Measurements from ENCODE around the gene GAD2. TPM values are rescaled to one million over a fixed set of nuclear protein-coding genes. Genes with fewer than 3 reads are reported as not detected.

The GAD2 gene
- total RNA-seq, 1 experiment from 2014 or later = not detected

DNA sequence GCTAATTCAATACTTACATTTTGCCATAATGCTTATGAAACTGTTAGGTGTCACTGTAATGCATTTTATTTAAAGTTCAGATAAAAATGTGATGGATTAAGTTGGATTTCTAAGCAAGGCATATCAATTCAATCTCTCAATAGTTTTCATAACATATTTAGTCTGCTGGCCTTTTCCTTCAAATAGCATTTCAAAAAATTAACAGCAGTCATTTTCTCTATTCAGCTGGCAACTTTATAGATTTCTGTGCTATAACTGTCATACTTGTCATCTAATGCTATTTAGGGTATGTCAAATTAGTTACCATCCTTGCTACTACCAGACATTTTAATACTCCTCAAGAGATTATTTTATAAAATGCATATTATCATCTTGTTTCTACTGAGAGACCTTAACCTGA is 4.3 kb downstream of the GAD2 start:
- Histone ChIP-seq H3K4me1 (ENCODE audit: control insufficient read depth, insufficient read depth, low read length) (no peaks in the 10 kb centered on the region), H3K4me3 (ENCODE audit: low read depth in 2 of 2, low read length in 2 of 2) (no peak overlapping the region), H3K36me3 (ENCODE audit: control insufficient read depth, insufficient read depth, low read length) (no peaks in the 10 kb centered on the region), H3K27ac (ENCODE audit: low read length) (no peak overlapping the region), H3K9me3 (ENCODE audit: control insufficient read depth, insufficient read depth, low read depth, low read length) (no peaks in the 10 kb centered on the region), H3K27me3 (ENCODE audit: control insufficient read depth, insufficient read depth, low read length) (peaks cover 6% of the 10 kb centered on the region; the same call in 1 of the 2 replicates)
- DNase-seq (ENCODE audit: low read depth, low spot score) = no peak
- TF ChIP-seq CTCF (IDR thresholded peaks at IDR 0.05) (no peak), SIN3A (IDR thresholded peaks at IDR 0.05; ENCODE audit: borderline replicate concordance, insufficient read depth, low read depth, low read length) (no peak), POLR2AphosphoS5 (IDR thresholded peaks at IDR 0.05; ENCODE audit: low read depth, low read length) (no peak), TCF7L2 (IDR thresholded peaks at IDR 0.05; ENCODE audit: low read depth, low read length) (no peak)
- TF ChIP-seq, protein P1, sequence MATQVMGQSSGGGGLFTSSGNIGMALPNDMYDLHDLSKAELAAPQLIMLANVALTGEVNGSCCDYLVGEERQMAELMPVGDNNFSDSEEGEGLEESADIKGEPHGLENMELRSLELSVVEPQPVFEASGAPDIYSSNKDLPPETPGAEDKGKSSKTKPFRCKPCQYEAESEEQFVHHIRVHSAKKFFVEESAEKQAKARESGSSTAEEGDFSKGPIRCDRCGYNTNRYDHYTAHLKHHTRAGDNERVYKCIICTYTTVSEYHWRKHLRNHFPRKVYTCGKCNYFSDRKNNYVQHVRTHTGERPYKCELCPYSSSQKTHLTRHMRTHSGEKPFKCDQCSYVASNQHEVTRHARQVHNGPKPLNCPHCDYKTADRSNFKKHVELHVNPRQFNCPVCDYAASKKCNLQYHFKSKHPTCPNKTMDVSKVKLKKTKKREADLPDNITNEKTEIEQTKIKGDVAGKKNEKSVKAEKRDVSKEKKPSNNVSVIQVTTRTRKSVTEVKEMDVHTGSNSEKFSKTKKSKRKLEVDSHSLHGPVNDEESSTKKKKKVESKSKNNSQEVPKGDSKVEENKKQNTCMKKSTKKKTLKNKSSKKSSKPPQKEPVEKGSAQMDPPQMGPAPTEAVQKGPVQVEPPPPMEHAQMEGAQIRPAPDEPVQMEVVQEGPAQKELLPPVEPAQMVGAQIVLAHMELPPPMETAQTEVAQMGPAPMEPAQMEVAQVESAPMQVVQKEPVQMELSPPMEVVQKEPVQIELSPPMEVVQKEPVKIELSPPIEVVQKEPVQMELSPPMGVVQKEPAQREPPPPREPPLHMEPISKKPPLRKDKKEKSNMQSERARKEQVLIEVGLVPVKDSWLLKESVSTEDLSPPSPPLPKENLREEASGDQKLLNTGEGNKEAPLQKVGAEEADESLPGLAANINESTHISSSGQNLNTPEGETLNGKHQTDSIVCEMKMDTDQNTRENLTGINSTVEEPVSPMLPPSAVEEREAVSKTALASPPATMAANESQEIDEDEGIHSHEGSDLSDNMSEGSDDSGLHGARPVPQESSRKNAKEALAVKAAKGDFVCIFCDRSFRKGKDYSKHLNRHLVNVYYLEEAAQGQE (IDR thresholded peaks at IDR 0.05; ENCODE audit: insufficient read depth in 1 of 2, low read depth in 2 of 2, low read length in 1 of 2) = no peak
- in situ Hi-C loops (cut with HindIII; ENCODE audit: low pct_unique_long_range_greater_than_20kb, low sequenced_read_pairs) (no loop called here), intact Hi-C loops (cut with micrococcal nuclease; ENCODE audit: unreplicated experiment) (no loop called here)
- ChIA-PET POLR2A (no interaction called here), CTCF (no interaction called here)
- no TSS peak for BruUV-seq (replicated peaks)
- no peak for ATAC-seq

DNA sequence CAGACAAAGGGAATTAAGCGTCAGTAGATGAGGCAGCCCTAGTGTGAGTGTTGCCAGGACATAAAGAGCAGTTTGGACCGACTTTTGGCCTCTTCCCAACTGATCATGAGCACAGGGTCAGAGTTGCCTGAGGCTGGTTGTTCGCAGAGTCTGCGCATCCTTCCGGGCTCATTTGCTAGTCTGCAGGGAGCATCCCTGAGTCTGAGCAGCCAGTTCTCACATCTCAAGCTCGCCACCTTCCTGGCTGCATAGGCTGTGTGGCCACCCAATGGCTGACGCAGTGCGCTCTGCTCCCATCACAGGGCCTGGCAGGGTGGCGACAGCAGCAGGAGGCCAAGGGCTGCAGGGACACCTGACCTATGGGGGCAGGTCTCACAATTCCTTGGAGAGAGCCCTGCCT is 5.0 kb downstream of the GAD2 start:
- Histone ChIP-seq H3K27me3 (ENCODE audit: control insufficient read depth, insufficient read depth, low read length) (peaks cover 6% of the 10 kb centered on the region; the same call in 1 of the 2 replicates), H3K36me3 (ENCODE audit: control insufficient read depth, insufficient read depth, low read length) (no peaks in the 10 kb centered on the region), H3K4me1 (ENCODE audit: control insufficient read depth, insufficient read depth, low read length) (no peaks in the 10 kb centered on the region), H3K27ac (ENCODE audit: low read length) (no peak overlapping the region), H3K9me3 (ENCODE audit: control insufficient read depth, insufficient read depth, low read depth, low read length) (no peaks in the 10 kb centered on the region), H3K4me3 (ENCODE audit: low read depth in 2 of 2, low read length in 2 of 2) (no peak overlapping the region)
- BruUV-seq (replicated peaks) = no TSS peak
- CTCF ChIA-PET = no interaction called here
- intact Hi-C loops (cut with micrococcal nuclease; ENCODE audit: unreplicated experiment) (no loop called here), in situ Hi-C loops (cut with HindIII; ENCODE audit: low pct_unique_long_range_greater_than_20kb, low sequenced_read_pairs) (no loop called here)
- ATAC-seq (no peak), DNase-seq (ENCODE audit: low read depth, low spot score) (no peak)
- POLR2A ChIA-PET = no interaction called here
- TF ChIP-seq POLR2AphosphoS5 (IDR thresholded peaks at IDR 0.05; ENCODE audit: low read depth, low read length) (no peak), SIN3A (IDR thresholded peaks at IDR 0.05; ENCODE audit: borderline replicate concordance, insufficient read depth, low read depth, low read length) (no peak), TCF7L2 (IDR thresholded peaks at IDR 0.05; ENCODE audit: low read depth, low read length) (no peak), CTCF (IDR thresholded peaks at IDR 0.05) (no peak)
- TF ChIP-seq, protein P1 (IDR thresholded peaks at IDR 0.05; ENCODE audit: insufficient read depth in 1 of 2, low read depth in 2 of 2, low read length in 1 of 2) = no peak
